Stimulated activated CD4-positive, alpha-beta T cell treated with anti-CD3 and anti-CD28 coated beads, Interleukin-2, amount 100 ng/mL, for 4 hours (primary cell): Measurements from ENCODE around the gene SLC30A10.
"Not testable (repeated sequence)": the region's sequence is repeated elsewhere in the genome, so short reads cannot be mapped to it uniquely, and the experiment has no call there.

Source experiments
- DNase-seq: peaks from one replicate; pipeline ENCODE4 v3.0.0-alpha.2; 2020; ENCODE audit warnings: low read depth

SLC30A10 gene

GRCh38 chr1:219927298-219927955 is 930 bp downstream of the SLC30A10 start:
- DNase-seq: no peak

- DNase-seq: no peak
Measured at GRCh38 chr1:219926363-219926998, 1.9 kb downstream of the SLC30A10 start.

- no peak for DNase-seq
Measured at GRCh38 chr1:219924342-219924741, 4.0 kb downstream of the SLC30A10 start.

GRCh38 chr1:219917851-219918466 is 10.4 kb downstream of the SLC30A10 start:
- DNase-seq: no peak

DNA sequence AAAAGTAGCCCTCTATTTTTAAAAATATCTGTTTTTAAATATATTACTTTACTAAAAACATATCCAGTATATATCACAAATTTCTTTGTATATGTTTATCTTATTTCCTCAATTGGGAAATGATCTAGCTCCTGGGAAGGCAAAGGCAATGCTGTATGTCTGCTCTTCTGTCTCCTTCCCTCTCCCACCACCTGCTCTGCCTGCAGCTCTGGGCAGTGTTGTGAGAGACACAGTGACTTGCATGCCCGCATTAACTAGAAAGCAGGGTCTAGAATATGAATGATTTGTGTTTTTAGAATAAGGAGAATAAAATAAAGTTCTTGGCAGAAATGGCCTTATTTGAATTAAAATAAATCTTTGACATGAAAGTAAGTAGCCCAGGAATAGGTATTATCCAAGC is 11.1 kb downstream of the SLC30A10 start:
- no peak for DNase-seq

- no peak for DNase-seq
Measured at GRCh38 chr1:219916257-219916656, 12.1 kb downstream of the SLC30A10 start.

- DNase-seq: no peak
Measured at GRCh38 chr1:219913005-219913770, 15.2 kb downstream of the SLC30A10 start.

GRCh38 chr1:219910716-219911115 is 17.6 kb downstream of the SLC30A10 start:
- no peak for DNase-seq

GRCh38 chr1:219909476-219909875 is 18.9 kb downstream of the SLC30A10 start:
- no peak for DNase-seq

GRCh38 chr1:219908170-219908569 is 20.2 kb downstream of the SLC30A10 start:
- no peak for DNase-seq

DNA sequence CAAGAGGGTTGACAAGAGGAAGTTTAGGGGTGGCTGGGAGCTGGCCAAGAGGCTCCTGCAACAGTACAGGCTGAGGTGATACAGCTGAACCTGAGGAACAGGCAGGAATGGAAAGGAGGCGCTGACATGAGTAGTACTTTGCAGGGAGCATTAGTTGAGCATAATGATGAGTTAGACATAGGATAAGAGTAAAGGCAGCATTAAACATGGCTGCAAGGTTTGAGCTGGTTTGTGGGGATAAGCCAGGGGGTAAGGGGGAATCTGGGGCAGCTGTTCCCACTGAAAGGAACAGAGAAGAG is 20.6 kb downstream of the SLC30A10 start:
- no peak for DNase-seq

GRCh38 chr1:219906924-219907771 is 21.2 kb downstream of the SLC30A10 start:
- no peak for DNase-seq

DNA sequence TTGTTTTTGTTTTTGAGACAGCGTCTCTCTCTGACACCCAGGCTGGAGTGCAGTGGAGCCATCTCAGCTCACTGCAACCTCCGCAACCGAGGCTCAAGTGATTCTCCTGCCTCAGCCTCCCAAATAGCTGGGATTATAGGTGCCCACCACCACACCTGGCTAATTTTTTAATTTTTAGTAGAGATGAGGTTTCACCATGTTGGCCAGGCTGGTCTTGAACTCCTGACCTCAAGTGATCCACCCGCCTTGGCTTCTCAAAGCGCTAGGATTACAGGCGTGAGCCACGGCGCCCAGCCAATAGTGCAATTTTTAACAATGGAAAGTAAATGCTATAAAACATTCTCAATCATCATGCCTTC is 21.8 kb downstream of the SLC30A10 start:
- not testable (repeated sequence) for DNase-seq

- no peak for DNase-seq
Measured at GRCh38 chr1:219905524-219905923, 22.8 kb downstream of the SLC30A10 start.

DNA sequence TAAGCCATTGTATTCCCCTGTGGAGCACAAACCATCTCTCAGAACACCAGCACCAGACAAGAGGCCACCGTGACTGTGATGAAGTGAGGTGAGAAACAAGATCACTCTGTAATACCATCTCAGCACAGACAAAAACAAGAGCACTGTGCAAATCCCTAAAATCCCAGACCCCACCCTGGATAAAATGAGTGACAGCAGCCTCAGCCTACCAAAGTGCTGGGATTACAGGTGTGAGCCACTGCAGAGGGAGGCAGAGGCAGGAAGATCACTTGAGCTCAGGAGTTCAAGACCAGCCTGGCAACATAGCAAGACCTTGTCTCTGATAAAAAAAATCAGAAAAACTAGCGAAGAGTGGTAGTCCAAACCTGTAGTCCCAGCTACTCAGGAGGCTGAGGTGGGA is 23.4 kb downstream of the SLC30A10 start:
- no peak for DNase-seq

GRCh38 chr1:219903353-219903871 is 24.9 kb downstream of the SLC30A10 start:
- DNase-seq: no peak

DNA sequence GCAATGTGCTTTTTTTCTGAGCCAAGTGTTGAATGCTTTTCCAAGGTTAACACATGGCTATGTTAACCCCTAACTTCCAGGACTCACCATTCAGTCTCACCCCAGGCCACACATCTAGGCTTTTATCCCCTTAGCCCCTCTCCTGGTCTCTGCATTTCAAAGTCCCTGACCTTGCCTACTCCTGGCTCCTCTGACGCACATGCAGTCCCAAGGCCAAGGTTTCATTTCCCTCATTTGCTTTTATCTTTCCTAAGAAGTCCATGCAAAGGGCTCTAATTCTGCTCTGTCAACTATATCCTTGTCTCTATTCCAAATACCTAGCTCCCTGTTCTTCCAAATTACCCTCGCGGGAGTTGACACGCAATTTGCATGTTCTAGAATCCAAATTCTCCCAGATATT is 25.4 kb downstream of the SLC30A10 start:
- no peak for DNase-seq

DNA sequence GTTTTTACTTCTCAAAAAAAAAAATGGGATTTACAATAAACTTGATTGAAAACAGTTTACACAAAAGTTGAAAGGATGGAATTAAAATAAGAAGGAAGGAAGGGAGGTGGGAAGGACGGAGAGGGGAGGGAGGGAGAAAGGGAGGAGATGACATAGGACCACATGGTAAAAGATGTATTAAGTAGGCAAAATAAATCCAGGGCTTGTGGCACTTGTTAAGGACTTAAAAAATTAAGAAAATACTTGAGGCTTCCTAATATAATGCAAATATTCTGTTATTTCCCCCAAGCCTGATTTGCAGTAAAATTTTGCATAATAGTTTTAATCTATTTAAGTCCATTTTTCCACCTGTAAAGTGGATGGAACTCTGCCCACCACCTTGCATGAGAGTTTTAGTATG is 27.5 kb downstream of the SLC30A10 start:
- DNase-seq: no peak

DNA sequence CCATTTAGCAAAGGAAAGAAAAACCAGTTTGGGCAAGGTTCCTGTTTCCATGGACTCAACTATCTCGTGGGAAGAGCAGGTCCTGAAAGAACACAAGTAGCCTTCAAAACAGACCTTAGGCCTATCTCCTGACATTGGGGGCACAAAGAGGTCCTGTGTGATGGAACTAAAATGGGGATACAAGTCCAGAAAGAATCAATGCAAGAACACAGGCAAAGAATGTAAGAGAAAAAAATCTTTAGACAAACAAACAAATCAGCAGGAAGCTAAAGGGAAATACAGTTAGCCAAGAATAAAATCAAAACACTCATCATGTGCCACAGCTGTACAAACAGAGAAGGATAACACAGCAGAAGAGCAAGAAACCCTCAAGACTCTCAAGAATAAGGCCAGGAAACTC is 28.2 kb downstream of the SLC30A10 start:
- DNase-seq: no peak

- DNase-seq: no peak
Measured at GRCh38 chr1:219898375-219898774, 30.0 kb downstream of the SLC30A10 start.

GRCh38 chr1:219897914-219898313 is 30.4 kb downstream of the SLC30A10 start:
- no peak for DNase-seq

GRCh38 chr1:219892271-219892670 is 36.1 kb downstream of the SLC30A10 start:
- DNase-seq: not testable (repeated sequence)
